Peyer's patch (tissue), 4 donors: Measurements from ENCODE around the gene GCC1. TPM values are rescaled to one million over a fixed set of nuclear protein-coding genes. Genes with fewer than 3 reads are reported as not detected.

ENCODE experiments used
- DNase-seq, 3 donors: peaks; one replicate each; pipeline ENCODE4 v3.0.0-alpha.2; 2017 to 2019
- H3K27ac ChIP-seq, 4 donors: fragments of 200-600 bp; sonication (generic); one replicate each; pipeline ENCODE4 v1.5.1; 2016 to 2019
- H3K27me3 ChIP-seq, 2 donors: fragments of 200-600 bp; sonication (generic); one replicate each; pipeline ENCODE4 v1.5.1; 2019
- H3K36me3 ChIP-seq, 3 donors: fragments of 200-600 bp; sonication (generic); one replicate each; pipeline ENCODE4 v1.5.1; 2016 to 2019
- H3K4me1 ChIP-seq, 4 donors: fragments of 200-600 bp; sonication (generic); one replicate each; pipeline ENCODE4 v1.5.1; 2016 to 2019
- H3K4me3 ChIP-seq, 4 donors: fragments of 200-600 bp; sonication (generic); 1 replicate in 3 of 4; 2 replicates in 1 of 4; pipeline ENCODE4 v1.5.1; 2016 to 2019; ENCODE audit warnings: mild to moderate bottlenecking in 1 of 4
- H3K9me3 ChIP-seq, 4 donors: fragments of 200-600 bp; sonication (generic); one replicate each; pipeline ENCODE4 v1.5.1; 2016 to 2019; ENCODE audit warnings: mild to moderate bottlenecking in 1 of 4
- POLR2A ChIP-seq, 2 donors: fragments of 450-650 bp; IDR thresholded peaks; one replicate each; pipeline ENCODE4 v1.5.1; 2017; ENCODE audit warnings: antibody characterized with exemption in 2 of 2, mild to moderate bottlenecking in 2 of 2, moderate library complexity in 2 of 2
- total RNA-seq, 4 donors: library from RNA; depleted of rRNA; stranded (reverse); fragments of >200 nt; gene quantifications; one replicate each; pipeline ENCODE4 v1.1.0, GENCODE V29; 2016
- TF ChIP-seq, protein P1 (sequence below), 6 experiments: fragments of 450-650 bp in 4 of 6; fragments of 200-600 bp in 2 of 6; sonication (generic) in 1 of 6; IDR thresholded peaks; one replicate each; pipeline ENCODE4 v1.5.1; 2017 to 2019; ENCODE audit warnings: antibody characterized with exemption in 6 of 6, mild to moderate bottlenecking in 3 of 6, moderate library complexity in 1 of 6

GCC1 gene
- total RNA-seq, 4 donors from 2014 or later: 17.2 to 21.3 (median 20.0) TPM

DNA sequence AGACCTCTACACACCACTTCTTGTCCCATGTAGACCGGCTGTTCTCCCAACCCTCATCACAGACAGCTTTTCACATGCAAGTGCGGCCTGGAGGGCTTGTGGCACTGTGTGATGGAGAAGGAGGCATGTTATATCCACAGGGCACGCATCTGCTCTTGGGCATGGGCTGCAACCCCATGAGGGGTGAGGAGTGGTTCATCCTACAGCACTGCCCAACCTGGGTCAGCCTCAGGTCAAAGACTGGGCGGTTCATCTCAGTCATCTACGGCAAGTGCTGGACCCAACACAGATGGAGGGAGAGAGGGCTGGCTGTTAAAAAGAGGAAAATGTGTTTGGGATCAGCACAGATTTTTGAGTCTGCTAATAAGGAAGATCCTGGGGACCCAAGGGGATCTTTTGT is 10.3 kb upstream of the GCC1 start:
- TF ChIP-seq, protein P1, sequence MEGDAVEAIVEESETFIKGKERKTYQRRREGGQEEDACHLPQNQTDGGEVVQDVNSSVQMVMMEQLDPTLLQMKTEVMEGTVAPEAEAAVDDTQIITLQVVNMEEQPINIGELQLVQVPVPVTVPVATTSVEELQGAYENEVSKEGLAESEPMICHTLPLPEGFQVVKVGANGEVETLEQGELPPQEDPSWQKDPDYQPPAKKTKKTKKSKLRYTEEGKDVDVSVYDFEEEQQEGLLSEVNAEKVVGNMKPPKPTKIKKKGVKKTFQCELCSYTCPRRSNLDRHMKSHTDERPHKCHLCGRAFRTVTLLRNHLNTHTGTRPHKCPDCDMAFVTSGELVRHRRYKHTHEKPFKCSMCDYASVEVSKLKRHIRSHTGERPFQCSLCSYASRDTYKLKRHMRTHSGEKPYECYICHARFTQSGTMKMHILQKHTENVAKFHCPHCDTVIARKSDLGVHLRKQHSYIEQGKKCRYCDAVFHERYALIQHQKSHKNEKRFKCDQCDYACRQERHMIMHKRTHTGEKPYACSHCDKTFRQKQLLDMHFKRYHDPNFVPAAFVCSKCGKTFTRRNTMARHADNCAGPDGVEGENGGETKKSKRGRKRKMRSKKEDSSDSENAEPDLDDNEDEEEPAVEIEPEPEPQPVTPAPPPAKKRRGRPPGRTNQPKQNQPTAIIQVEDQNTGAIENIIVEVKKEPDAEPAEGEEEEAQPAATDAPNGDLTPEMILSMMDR (IDR thresholded peaks at IDR 0.05): no peak
- TF ChIP-seq POLR2A (IDR thresholded peaks at IDR 0.05): no peak
- no peaks in the 10 kb centered on the region for H3K9me3 ChIP-seq

DNA sequence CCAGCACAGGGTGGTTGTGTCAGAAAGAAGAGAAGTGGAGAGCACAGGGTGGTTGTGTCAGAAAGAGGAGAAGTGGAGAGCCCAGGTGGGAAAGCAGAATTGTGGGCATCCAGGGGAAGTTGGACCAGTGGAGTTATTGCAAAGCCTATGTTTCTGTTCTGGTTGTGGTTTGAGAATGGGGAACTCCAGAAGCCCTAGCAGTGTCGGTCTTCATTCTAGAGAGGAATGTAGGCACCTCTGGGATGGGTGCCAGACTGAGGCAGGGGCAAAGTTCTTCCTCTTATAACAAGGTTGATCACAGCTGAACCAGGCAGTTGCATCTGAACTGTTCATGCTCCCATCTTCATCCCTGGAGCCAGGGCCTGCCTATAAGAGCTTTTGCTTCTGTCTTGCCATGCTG is 9.1 kb upstream of the GCC1 start:
- Histone ChIP-seq H3K4me3 (no peak overlapping the region), H3K9me3 (no peaks in the 10 kb centered on the region), H3K4me1 (peaks cover 0 to 8% (median under 1%) of the 10 kb centered on the region in 4 donors), H3K36me3 (peaks cover 0 to 21% (median 0%) of the 10 kb centered on the region in 3 donors), H3K27ac (no peak overlapping the region), H3K27me3 (no peaks in the 10 kb centered on the region)
- TF ChIP-seq, protein P1 (IDR thresholded peaks at IDR 0.05): no peak
- no peak for TF ChIP-seq POLR2A (IDR thresholded peaks at IDR 0.05)
- DNase-seq: no peak

More for the DNA sequence above, 10.3 kb upstream of the GCC1 start:
- Histone ChIP-seq H3K4me1 (no peaks in the 10 kb centered on the region), H3K27ac (no peak overlapping the region), H3K27me3 (no peaks in the 10 kb centered on the region), H3K36me3 (peaks cover 0 to 16% (median 0%) of the 10 kb centered on the region in 3 donors), H3K4me3 (no peak overlapping the region)
- DNase-seq: no peak

DNA sequence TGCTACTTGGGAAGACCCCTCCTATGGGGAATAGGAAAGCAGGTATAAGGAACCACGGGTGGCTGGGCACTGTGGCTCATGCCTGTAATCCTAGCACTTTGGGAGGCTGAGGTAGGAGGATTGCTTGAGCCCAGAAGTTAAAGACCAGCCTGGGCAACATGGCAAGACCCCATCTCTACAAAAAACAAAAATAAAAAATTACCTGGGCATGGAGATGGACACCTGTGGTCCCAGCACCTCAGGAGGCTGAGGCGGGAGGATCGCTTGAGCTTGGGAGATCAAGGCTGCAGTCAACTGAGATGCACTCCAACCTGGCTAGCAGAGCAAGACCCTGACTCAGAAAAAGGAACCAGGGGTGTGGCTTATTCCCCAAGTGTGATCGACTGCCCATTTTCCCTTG is 7.2 kb upstream of the GCC1 start:
- Histone ChIP-seq H3K9me3 (no peaks in the 10 kb centered on the region), H3K36me3 (peaks cover 0 to 21% (median 0%) of the 10 kb centered on the region in 3 donors), H3K4me3 (no peak overlapping the region), H3K27ac (no peak overlapping the region), H3K27me3 (no peaks in the 10 kb centered on the region), H3K4me1 (peaks cover 0 to 14% (median 8%) of the 10 kb centered on the region in 4 donors)
- TF ChIP-seq POLR2A (IDR thresholded peaks at IDR 0.05): no peak
- TF ChIP-seq, protein P1 (IDR thresholded peaks at IDR 0.05): no peak
- no peak for DNase-seq

- peaks cover 0 to 14% (median 9%) of the 10 kb centered on the region in 4 donors for H3K4me1 ChIP-seq
- peaks cover 0 to 21% (median 0%) of the 10 kb centered on the region in 3 donors for H3K36me3 ChIP-seq
- H3K27me3 ChIP-seq: no peaks in the 10 kb centered on the region
- H3K9me3 ChIP-seq: no peaks in the 10 kb centered on the region
- no peak overlapping the region for H3K27ac ChIP-seq
- TF ChIP-seq POLR2A (IDR thresholded peaks at IDR 0.05): no peak
- TF ChIP-seq, protein P1 (IDR thresholded peaks at IDR 0.05): no peak
- DNase-seq: no peak
- H3K4me3 ChIP-seq: no peak overlapping the region
Measured at GRCh38 chr7:127591591-127591990, 6.2 kb upstream of the GCC1 start.

DNA sequence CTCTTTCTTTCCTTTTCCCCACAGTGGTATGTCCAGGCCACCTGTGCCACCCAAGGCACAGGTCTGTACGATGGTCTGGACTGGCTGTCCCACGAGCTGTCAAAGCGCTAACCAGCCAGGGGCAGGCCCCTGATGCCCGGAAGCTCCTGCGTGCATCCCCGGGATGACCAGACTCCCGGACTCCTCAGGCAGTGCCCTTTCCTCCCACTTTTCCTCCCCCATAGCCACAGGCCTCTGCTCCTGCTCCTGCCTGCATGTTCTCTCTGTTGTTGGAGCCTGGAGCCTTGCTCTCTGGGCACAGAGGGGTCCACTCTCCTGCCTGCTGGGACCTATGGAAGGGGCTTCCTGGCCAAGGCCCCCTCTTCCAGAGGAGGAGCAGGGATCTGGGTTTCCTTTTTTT is 5.8 kb upstream of the GCC1 start:
- Histone ChIP-seq H3K4me3 (no peak overlapping the region), H3K4me1 (peaks cover 0 to 14% (median 9%) of the 10 kb centered on the region in 4 donors), H3K27me3 (no peaks in the 10 kb centered on the region), H3K36me3 (peaks cover 0 to 21% (median 0%) of the 10 kb centered on the region in 3 donors), H3K9me3 (no peaks in the 10 kb centered on the region), H3K27ac (no peak overlapping the region)
- TF ChIP-seq POLR2A (IDR thresholded peaks at IDR 0.05): no peak
- TF ChIP-seq, protein P1 (IDR thresholded peaks at IDR 0.05): no peak
- no peak for DNase-seq

DNA sequence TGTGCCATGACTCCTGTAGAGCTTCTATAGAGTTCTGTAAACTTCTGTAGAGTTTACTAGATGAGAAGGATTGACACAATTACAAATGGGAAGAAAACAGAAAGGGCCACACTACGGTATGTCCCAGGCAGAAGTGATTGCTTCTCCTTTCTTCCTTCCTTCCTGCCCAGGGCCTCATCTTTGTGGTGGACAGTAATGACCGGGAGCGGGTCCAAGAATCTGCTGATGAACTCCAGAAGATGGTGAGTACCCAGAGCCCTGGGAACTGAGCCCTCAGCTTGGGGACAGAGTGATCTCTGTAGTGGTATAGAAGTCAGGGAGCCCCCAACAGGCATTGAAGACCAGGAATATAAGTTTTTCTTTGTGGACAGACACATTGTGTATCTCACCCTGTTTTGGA is 4.5 kb upstream of the GCC1 start:
- Histone ChIP-seq H3K36me3 (peaks cover 0 to 21% (median 0%) of the 10 kb centered on the region in 3 donors), H3K27ac (no peak overlapping the region), H3K27me3 (no peaks in the 10 kb centered on the region), H3K4me3 (no peak overlapping the region), H3K9me3 (no peaks in the 10 kb centered on the region), H3K4me1 (peaks cover 0 to 14% (median 9%) of the 10 kb centered on the region in 4 donors)
- no peak for DNase-seq
- TF ChIP-seq, protein P1 (IDR thresholded peaks at IDR 0.05): no peak
- no peak for TF ChIP-seq POLR2A (IDR thresholded peaks at IDR 0.05)
